VCaP (cell line): ENCODE results near the gene BEND4.

Experiments used
- H3K27ac ChIP-seq: fragments of 450-650 bp; 2 replicates; pipeline ENCODE4 v1.5.1; 2017
- CTCF ChIP-seq: fragments of 450-650 bp; conservative IDR thresholded peaks from 2 replicates; pipeline ENCODE4 v1.5.1; 2017; ENCODE audit warnings: mild to moderate bottlenecking, moderate library complexity

BEND4 gene

GRCh38 chr4:42067264-42067663 is 85.2 kb downstream of the BEND4 start:
- TF ChIP-seq CTCF, result no peak
- no peak overlapping the region for H3K27ac ChIP-seq

GRCh38 chr4:42066402-42066801 is 86.1 kb downstream of the BEND4 start:
- no peak for TF ChIP-seq CTCF
- H3K27ac ChIP-seq, result no peak overlapping the region
